Measurements from ENCODE around the gene JMJD7. TPM values are rescaled to one million over a fixed set of nuclear protein-coding genes. Genes with fewer than 3 reads are reported as not detected.
A peak's percentile ranks its signal among the peaks of the same experiment; 100 is the strongest.

Gene JMJD7
- total and polyA plus RNA-seq, 3 experiments from 2014 or later, result 14.4 to 25.5 (median 15.0) TPM

- H3K9me3 ChIP-seq (ENCODE audit: low read length), result no peaks in the 10 kb centered on the region
- POLR2A ChIA-PET, result no interaction called here
- peak in 1 of 5 donors; percentile 20 for DNase-seq
- peaks cover 9% of the 10 kb centered on the region for H3K36me3 ChIP-seq (ENCODE audit: insufficient read depth, low read length)
- no peaks in the 10 kb centered on the region for H3K9me3 Mint-ChIP-seq
- no peaks in the 10 kb centered on the region for H3K4me1 ChIP-seq (ENCODE audit: insufficient read depth, low read length)
- no peaks in the 10 kb centered on the region for H3K4me1 Mint-ChIP-seq
- no peak overlapping the region for H3K4me3 Mint-ChIP-seq
- H3K27ac ChIP-seq (ENCODE audit: low read depth, low read length), result no peak overlapping the region
- no peaks in the 10 kb centered on the region for H3K27me3 ChIP-seq (ENCODE audit: insufficient read depth, low read length, poor library complexity, severe bottlenecking)
- peaks cover 0 to 88% (median 8%) of the 10 kb centered on the region in 3 donors for H3K36me3 Mint-ChIP-seq
- H3K27me3 Mint-ChIP-seq, result no peaks in the 10 kb centered on the region
- no peak overlapping the region for H3K4me3 ChIP-seq (ENCODE audit: low read length)
- peak overlapping the region in 3 of 8 donors; percentile 19 to 87 (median 40) for H3K27ac Mint-ChIP-seq
- CTCF ChIA-PET, result interaction anchor here (1.4 kb wide), 1 partner anchor 26 kb away, joined by 3 read pairs; no protein-coding TSS in a partner anchor
These were observed 8.3 kb upstream of the JMJD7 start for GRCh38 chr15:41819455-41820050.

DNA sequence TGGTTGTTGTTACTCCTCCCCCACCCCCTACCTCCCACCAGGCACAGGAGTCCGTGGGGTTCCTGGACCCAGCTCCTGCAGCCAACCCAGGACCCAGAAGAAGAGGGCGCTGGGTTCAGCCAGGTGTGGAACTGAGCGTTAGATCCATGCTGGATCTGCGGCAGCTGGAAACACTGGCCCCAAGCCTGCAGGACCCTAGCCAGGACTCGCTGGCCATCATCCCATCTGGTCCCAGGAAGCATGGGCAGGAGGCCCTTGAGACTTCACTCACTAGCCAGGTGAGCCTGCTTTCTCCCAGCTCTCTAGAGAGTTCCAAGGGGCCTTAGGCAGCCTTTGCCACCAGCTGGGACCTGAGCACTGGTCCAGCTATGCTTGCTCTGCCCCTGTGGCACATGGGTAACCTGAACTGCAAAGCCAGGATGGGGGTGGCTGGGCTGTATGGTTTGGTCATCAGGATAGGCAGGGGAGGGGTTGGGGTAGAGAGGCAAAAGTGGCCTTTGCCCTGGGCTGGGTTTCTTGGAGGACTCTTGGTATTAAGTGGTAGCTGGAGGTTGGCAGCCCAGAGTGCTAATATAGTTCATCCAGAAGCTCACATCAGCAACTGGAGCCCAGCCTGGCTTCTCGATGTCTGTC, 7.0 kb upstream of the JMJD7 start:
- Mint-ChIP-seq H3K4me3 (no peak overlapping the region), H3K36me3 (peaks cover 0 to 81% (median 4%) of the 10 kb centered on the region in 3 donors), H3K9me3 (no peaks in the 10 kb centered on the region), H3K27me3 (no peaks in the 10 kb centered on the region), H3K27ac (peak overlapping the region in 3 of 8 donors; percentile 52 to 92 (median 82)), H3K4me1 (no peaks in the 10 kb centered on the region)
- POLR2A ChIA-PET, result interaction anchor here (0.9 kb wide), 1 partner anchor 48 kb away, joined by 3 read pairs; no protein-coding TSS in a partner anchor
- Histone ChIP-seq H3K27ac (ENCODE audit: low read depth, low read length) (no peak overlapping the region), H3K4me3 (ENCODE audit: low read length) (no peak overlapping the region), H3K4me1 (ENCODE audit: insufficient read depth, low read length) (no peaks in the 10 kb centered on the region), H3K27me3 (ENCODE audit: insufficient read depth, low read length, poor library complexity, severe bottlenecking) (no peaks in the 10 kb centered on the region), H3K36me3 (ENCODE audit: insufficient read depth, low read length) (peaks cover 9% of the 10 kb centered on the region), H3K9me3 (ENCODE audit: low read length) (no peaks in the 10 kb centered on the region)
- CTCF ChIA-PET, result interaction anchor here (1.4 to 1.8 kb wide), 3 partner anchors 9 to 47 kb away, joined by 3 to 7 read pairs (median 4); partner anchors contain the start of gene MAPKBP1
- DNase-seq, result no peak

- no peak for DNase-seq
- H3K27ac ChIP-seq (ENCODE audit: low read depth, low read length), result no peak overlapping the region
- H3K4me3 ChIP-seq (ENCODE audit: low read length), result no peak overlapping the region
- no peaks in the 10 kb centered on the region for H3K27me3 ChIP-seq (ENCODE audit: insufficient read depth, low read length, poor library complexity, severe bottlenecking)
- H3K4me1 ChIP-seq (ENCODE audit: insufficient read depth, low read length), result no peaks in the 10 kb centered on the region
- no peak overlapping the region for H3K4me3 Mint-ChIP-seq
- peak overlapping the region in 1 of 8 donors; percentile 92 for H3K27ac Mint-ChIP-seq
- POLR2A ChIA-PET, result no interaction called here
- H3K9me3 Mint-ChIP-seq, result no peaks in the 10 kb centered on the region
- peaks cover 0 to 72% (median 0%) of the 10 kb centered on the region in 3 donors for H3K36me3 Mint-ChIP-seq
- H3K4me1 Mint-ChIP-seq, result peaks cover 0 to 4% (median 3%) of the 10 kb centered on the region in 3 donors
- no peaks in the 10 kb centered on the region for H3K9me3 ChIP-seq (ENCODE audit: low read length)
- CTCF ChIA-PET, result interaction anchor here (1.4 to 1.8 kb wide), 2 partner anchors 10 to 48 kb away, joined by 4 to 7 read pairs; partner anchors contain the start of gene MAPKBP1
- no peaks in the 10 kb centered on the region for H3K27me3 Mint-ChIP-seq
- H3K36me3 ChIP-seq (ENCODE audit: insufficient read depth, low read length), result peaks cover 9% of the 10 kb centered on the region
These were observed 6.1 kb upstream of the JMJD7 start for GRCh38 chr15:41821831-41822230.

DNA sequence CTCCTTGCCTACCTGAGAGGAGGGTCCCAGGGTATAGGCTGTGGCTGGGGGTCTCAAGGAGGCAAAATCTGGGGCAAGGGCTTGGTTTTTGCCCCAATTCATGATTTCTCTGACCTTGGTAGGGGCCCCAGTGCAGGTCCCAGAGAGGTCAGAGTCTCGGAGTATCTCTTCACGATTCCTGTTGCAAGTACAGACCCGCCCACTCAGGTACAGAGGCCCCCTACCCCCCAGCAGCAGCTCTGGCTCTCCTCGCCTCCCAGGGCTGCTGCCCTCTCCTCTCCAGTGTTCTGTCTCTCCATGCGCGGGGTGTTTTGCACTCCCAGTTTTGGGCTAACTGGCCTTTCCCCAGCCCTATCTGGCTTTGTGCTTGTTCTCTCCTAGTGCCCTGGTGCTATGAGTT, 5.4 kb upstream of the JMJD7 start:
- Mint-ChIP-seq H3K27ac (no peak overlapping the region), H3K27me3 (no peaks in the 10 kb centered on the region), H3K9me3 (no peaks in the 10 kb centered on the region), H3K4me1 (peaks cover 0 to 5% (median 4%) of the 10 kb centered on the region in 3 donors), H3K36me3 (peaks cover 0 to 65% (median 0%) of the 10 kb centered on the region in 3 donors), H3K4me3 (no peak overlapping the region)
- Histone ChIP-seq H3K4me1 (ENCODE audit: insufficient read depth, low read length) (no peaks in the 10 kb centered on the region), H3K36me3 (ENCODE audit: insufficient read depth, low read length) (peaks cover 9% of the 10 kb centered on the region), H3K9me3 (ENCODE audit: low read length) (no peaks in the 10 kb centered on the region), H3K27me3 (ENCODE audit: insufficient read depth, low read length, poor library complexity, severe bottlenecking) (no peaks in the 10 kb centered on the region), H3K27ac (ENCODE audit: low read depth, low read length) (no peak overlapping the region), H3K4me3 (ENCODE audit: low read length) (no peak overlapping the region)
- no peak for DNase-seq
- POLR2A ChIA-PET, result no interaction called here
- CTCF ChIA-PET, result interaction anchor here (3.0 kb wide), 1 partner anchor 49 kb away, joined by 11 read pairs; the partner anchor contains the start of gene MAPKBP1

DNA sequence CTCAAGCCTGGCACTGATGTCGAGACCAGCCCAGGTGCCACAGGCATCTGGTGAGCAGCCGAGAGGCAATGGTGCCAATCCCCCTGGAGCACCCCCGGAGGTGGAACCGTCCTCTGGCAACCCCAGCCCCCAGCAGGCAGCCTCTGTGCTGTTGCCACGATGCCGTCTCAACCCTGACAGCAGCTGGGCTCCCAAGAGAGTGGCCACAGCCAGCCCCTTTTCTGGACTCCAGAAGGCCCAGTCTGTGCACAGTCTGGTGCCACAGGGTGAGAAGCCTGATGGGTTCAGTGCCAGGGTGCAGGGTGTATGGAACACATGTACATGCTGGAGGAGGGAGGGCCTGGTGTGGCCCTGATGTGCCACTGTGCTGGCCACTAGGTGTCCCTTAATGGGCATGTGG, 4.9 kb upstream of the JMJD7 start:
- Mint-ChIP-seq H3K27me3 (no peaks in the 10 kb centered on the region), H3K9me3 (no peaks in the 10 kb centered on the region), H3K4me1 (peaks cover 0 to 8% (median 6%) of the 10 kb centered on the region in 3 donors), H3K36me3 (peaks cover 0 to 64% (median 0%) of the 10 kb centered on the region in 3 donors), H3K4me3 (no peak overlapping the region), H3K27ac (no peak overlapping the region)
- H3K4me1 ChIP-seq (ENCODE audit: insufficient read depth, low read length), result no peaks in the 10 kb centered on the region
- ChIA-PET CTCF (interaction anchor here (0.8 to 3.0 kb wide), 3 partner anchors 11 to 82 kb away, joined by 4 to 11 read pairs (median 9); partner anchors contain the start of gene MAPKBP1), POLR2A (no interaction called here)
- no peak overlapping the region for H3K4me3 ChIP-seq (ENCODE audit: low read length)
- H3K9me3 ChIP-seq (ENCODE audit: low read length), result no peaks in the 10 kb centered on the region
- H3K36me3 ChIP-seq (ENCODE audit: insufficient read depth, low read length), result peaks cover 9% of the 10 kb centered on the region
- no peaks in the 10 kb centered on the region for H3K27me3 ChIP-seq (ENCODE audit: insufficient read depth, low read length, poor library complexity, severe bottlenecking)
- no peak overlapping the region for H3K27ac ChIP-seq (ENCODE audit: low read depth, low read length)
- DNase-seq, result no peak

DNA sequence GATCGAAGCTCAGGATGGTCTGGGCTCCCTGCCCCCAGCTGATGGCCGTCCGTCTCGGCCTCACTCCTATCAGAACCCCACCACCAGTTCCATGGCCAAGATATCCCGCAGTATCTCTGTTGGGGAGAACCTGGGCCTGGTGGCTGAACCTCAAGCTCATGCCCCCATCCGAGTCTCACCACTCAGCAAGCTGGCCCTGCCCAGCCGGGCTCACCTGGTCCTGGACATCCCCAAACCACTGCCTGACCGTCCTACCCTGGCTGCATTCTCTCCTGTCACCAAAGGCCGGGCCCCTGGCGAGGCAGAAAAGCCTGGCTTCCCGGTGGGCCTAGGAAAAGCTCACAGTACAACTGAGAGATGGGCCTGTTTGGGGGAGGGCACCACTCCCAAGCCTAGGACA, 4.4 kb upstream of the JMJD7 start:
- Histone ChIP-seq H3K4me1 (ENCODE audit: insufficient read depth, low read length) (peaks cover under 1% of the 10 kb centered on the region), H3K9me3 (ENCODE audit: low read length) (no peaks in the 10 kb centered on the region), H3K27ac (ENCODE audit: low read depth, low read length) (no peak overlapping the region), H3K4me3 (ENCODE audit: low read length) (no peak overlapping the region), H3K36me3 (ENCODE audit: insufficient read depth, low read length) (peaks cover 3% of the 10 kb centered on the region), H3K27me3 (ENCODE audit: insufficient read depth, low read length, poor library complexity, severe bottlenecking) (no peaks in the 10 kb centered on the region)
- POLR2A ChIA-PET, result no interaction called here
- no peak overlapping the region for H3K27ac Mint-ChIP-seq
- CTCF ChIA-PET, result interaction anchor here (0.8 to 3.0 kb wide), 3 partner anchors 12 to 81 kb away, joined by 4 to 11 read pairs (median 9); partner anchors contain the start of gene MAPKBP1
- no peak overlapping the region for H3K4me3 Mint-ChIP-seq
- peaks cover 0 to 61% (median 0%) of the 10 kb centered on the region in 3 donors for H3K36me3 Mint-ChIP-seq
- no peaks in the 10 kb centered on the region for H3K9me3 Mint-ChIP-seq
- H3K4me1 Mint-ChIP-seq, result peaks cover 3 to 9% (median 7%) of the 10 kb centered on the region in 3 donors
- no peaks in the 10 kb centered on the region for H3K27me3 Mint-ChIP-seq
- DNase-seq, result no peak

- Mint-ChIP-seq H3K4me1 (peaks cover 10 to 16% (median 13%) of the 10 kb centered on the region in 3 donors), H3K36me3 (peaks cover 0 to 56% (median 0%) of the 10 kb centered on the region in 3 donors), H3K27ac (peak overlapping the region in 3 of 8 donors; percentile 23 to 60 (median 50)), H3K4me3 (no peak overlapping the region), H3K9me3 (no peaks in the 10 kb centered on the region), H3K27me3 (no peaks in the 10 kb centered on the region)
- Histone ChIP-seq H3K4me3 (ENCODE audit: low read length) (no peak overlapping the region), H3K9me3 (ENCODE audit: low read length) (no peaks in the 10 kb centered on the region), H3K36me3 (ENCODE audit: insufficient read depth, low read length) (peaks cover 3% of the 10 kb centered on the region), H3K27me3 (ENCODE audit: insufficient read depth, low read length, poor library complexity, severe bottlenecking) (no peaks in the 10 kb centered on the region), H3K27ac (ENCODE audit: low read depth, low read length) (no peak overlapping the region), H3K4me1 (ENCODE audit: insufficient read depth, low read length) (peaks cover 8% of the 10 kb centered on the region)
- no peak for DNase-seq
- POLR2A ChIA-PET, result no interaction called here
- CTCF ChIA-PET, result interaction anchor here (1.5 to 3.0 kb wide), 2 partner anchors 12 to 51 kb away, joined by 9 to 11 read pairs; partner anchors contain the start of gene MAPKBP1
These were observed 3.7 kb upstream of the JMJD7 start for GRCh38 chr15:41824062-41824745.
